Ecto neural progenitor cell (in vitro differentiated cells): ENCODE measurements around the gene ZNF644.
"Not testable (repeated sequence)": the region's sequence is repeated elsewhere in the genome, so short reads cannot be mapped to it uniquely, and the experiment has no call there.

Source experiments
- DNase-seq: peaks from one replicate; pipeline ENCODE4 v3.0.0-alpha.2; 2018; ENCODE audit warnings: low spot score

The ZNF644 gene

GRCh38 chr1:90986953-90987352 lies 34.9 kb downstream of the ZNF644 start:
- no peak for DNase-seq

- DNase-seq: no peak
Observed at GRCh38 chr1:90977522-90977921, 44.3 kb downstream of the ZNF644 start.

DNA sequence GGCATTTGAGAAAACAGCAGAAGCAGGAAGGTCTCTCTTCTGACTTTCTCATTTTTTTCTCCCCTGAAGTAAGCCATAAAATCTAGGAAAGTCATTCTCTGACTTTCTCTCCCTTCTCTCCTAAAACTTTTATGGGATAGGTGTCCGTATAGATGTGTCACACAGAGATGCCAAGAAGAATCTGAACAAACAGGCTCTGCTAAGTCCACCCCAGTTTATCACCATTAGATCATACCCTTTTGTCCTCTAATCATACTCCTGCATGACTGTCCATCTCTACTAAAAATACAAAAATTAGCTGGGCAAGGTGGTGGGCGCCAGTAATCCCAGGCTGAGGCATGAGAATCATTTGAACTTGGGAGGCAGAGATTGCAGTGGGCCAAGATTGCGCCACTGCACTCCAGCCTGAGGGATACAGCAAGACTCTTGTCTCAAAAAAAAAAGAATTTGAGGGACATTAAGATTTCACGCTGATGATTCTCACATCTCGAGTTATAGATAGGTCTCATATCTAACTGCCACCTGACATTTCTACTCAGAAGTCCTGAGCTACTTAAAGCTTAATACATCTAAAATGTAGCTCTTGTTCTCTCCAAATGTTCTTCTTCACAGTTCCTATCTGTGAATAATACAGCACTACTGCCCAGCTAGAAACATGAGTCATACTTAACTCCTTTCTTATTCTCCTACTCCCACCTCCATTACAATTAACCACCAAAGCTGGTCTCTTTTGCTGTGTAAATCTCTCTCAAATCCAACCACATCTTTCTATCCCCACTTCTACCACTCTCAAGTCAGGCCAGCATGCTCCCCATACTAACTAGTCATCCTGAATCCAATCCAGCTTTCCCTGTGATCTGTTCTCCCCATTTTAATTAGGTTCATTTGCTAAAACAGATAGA lies 47.7 kb downstream of the ZNF644 start:
- DNase-seq: no peak

DNA sequence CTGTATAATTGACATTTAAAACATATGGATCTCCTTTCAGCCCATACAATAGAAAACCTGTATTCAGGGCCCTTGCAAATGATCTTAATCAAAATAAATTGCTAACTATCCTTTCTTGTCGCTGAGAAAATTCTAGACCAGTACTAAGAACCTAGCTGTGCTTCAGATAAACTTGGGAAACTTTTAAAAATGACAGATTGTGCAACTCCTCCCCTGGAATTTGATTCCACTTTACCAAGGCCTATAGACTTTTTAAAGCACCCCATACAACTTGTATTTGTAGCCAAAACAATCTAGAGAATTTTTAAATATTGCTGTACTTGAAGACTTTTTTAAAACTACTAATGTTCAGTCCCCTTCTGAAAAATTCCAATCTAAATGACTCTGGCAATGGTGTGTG lies 51.6 kb downstream of the ZNF644 start:
- DNase-seq: no peak

DNA sequence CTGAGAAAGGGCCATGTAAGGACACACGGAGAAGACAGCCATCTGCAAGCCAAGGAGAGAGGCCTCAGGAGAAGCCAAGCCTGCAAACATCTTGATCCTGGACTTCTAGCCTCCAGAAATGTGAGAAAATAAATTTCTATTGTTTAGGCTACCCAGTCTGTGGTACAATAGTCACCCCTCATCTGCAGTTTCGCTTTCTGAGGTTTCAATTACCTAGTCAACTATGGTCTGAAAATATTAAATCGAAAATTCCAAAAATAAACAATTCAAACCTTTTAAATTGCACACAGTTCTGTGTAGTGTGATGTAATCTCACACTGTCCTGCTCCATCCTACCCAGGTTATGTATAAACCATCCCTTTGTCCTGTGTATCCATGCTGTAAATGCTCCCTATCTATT lies 52.6 kb downstream of the ZNF644 start:
- no peak for DNase-seq

DNA sequence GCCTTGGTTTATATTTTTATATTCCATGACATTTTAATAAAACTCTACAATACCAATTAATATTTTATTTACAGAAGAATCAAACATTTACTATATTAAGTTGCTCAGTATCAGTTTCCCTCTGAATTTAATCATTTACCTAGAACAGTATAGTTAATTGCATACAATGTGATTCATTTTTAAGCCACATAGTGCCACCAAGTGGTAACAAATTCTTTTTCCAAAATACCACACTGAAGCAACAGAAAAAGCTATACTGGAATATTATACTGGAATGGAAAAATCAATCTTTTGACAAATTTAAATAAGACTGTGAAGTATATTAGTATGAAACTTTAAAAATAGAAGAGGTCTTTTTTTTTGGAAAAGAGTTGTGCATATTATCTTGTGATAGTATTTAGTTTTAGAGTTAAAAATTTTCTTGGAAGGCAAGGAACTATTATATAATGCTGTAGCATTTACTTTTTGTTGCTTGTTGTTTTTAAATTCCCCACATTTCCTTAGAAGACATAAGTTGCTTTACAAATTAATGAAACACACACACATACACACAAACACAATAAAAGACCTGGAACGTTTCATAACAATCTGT lies 57.3 kb downstream of the ZNF644 start:
- DNase-seq: no peak

- no peak for DNase-seq
Observed at GRCh38 chr1:90963651-90964050, 58.2 kb downstream of the ZNF644 start.

- no peak for DNase-seq
Observed at GRCh38 chr1:90963236-90963635, 58.6 kb downstream of the ZNF644 start.

- no peak for DNase-seq
Observed at GRCh38 chr1:90959352-90960206, 62.3 kb downstream of the ZNF644 start.

- no peak for DNase-seq
Observed at GRCh38 chr1:90957497-90957896, 64.3 kb downstream of the ZNF644 start.

DNA sequence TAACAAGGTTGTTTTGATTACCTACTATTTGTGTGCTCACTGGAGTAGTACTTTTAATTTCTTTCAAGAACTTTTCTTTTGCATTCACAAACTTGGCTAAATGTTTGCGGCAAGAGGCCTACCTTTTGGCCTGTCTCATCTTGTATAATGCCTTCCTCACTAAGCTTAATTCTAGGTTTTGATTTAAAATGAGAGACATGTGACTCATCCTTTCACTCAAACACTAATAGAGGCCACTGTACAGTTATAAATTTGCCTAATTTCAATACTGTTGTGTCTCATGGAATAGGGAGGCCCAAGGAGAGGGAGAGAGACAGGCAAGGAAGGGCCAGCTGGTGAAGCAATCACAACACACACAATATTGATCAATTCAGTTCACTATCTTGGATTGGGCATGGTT lies 66.1 kb downstream of the ZNF644 start:
- no peak for DNase-seq

DNA sequence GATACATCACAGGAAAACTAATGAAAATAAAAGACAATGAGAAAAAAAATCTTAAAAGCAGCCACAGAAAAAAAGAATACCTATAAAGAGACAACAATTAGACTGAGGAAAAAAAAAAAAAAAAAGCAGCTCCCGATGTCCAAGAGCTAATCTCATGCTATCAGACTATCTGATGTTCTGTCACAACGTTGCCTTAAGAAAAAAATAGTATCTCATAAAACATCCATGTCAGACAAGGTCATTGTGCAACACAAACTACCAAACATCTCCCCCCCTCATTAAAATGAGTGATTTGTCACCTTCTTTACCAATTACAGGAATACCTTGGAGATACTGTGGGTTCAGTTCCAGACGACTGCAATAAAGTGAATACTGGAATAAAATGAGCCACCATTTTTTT lies 68.9 kb downstream of the ZNF644 start:
- no peak for DNase-seq

- no peak for DNase-seq
Observed at GRCh38 chr1:90951009-90951408, 70.8 kb downstream of the ZNF644 start.

DNA sequence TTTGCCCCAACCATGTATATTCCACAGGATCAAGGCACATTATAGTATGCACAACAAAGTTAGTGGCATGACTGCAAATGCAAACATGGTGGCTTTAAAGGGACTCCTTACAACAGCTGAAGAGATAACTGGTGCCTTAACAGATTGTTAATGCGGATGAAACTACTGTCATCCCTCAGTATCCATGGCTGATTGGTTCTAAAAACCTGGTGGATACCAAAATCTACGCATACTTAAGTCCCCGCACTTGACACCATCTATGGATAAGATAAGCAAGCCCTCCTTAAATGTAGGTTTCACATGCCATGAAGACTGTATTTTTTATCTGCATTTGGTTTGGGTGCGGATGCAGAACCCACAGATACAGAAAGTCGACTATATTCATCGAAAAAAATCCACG lies 73.5 kb downstream of the ZNF644 start:
- no peak for DNase-seq

- no peak for DNase-seq
Observed at GRCh38 chr1:90946630-90947029, 75.2 kb downstream of the ZNF644 start.

GRCh38 chr1:90945287-90945686 lies 76.5 kb downstream of the ZNF644 start:
- no peak for DNase-seq

- DNase-seq: no peak
Observed at GRCh38 chr1:90943966-90944365, 77.9 kb downstream of the ZNF644 start.

DNA sequence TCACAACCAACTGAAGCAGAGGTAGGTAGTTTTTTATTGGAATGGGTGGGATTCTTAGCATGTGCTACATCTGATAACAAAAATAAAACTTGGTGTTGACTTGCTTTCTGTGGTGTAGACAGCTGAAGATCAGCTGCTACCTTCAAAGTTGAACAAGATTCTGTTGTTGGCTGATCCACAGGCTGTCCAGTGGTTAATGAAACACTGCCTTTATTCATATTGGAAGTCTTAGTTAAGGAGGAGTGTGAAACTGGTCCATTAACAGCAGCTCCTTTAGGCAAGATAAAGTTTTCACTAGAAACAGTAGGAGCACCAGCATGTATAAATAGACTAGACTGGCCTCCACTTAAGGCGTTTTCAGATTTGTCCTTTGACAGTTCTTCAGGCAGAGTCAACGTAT lies 81.1 kb downstream of the ZNF644 start:
- DNase-seq: no peak

- DNase-seq: no peak
Observed at GRCh38 chr1:90936731-90937130, 85.1 kb downstream of the ZNF644 start.

DNA sequence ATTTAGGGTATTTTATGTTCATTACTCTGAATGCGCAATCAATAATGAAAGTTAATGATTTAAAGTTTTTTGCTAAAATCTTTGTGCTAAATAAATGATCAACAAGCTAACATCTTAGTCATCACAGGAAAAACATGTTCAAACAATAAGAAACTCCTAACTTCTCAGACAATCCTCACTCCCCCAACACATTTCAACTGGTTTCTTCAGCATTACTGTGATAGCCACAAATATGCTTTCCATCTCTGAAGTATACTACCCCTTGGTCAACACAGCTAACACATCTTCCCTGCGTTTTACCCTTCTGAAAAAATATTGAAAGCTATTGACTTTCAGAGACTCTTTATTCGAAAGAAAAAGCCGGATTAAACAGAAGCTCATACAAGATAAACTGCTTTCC lies 85.8 kb downstream of the ZNF644 start:
- no peak for DNase-seq

DNA sequence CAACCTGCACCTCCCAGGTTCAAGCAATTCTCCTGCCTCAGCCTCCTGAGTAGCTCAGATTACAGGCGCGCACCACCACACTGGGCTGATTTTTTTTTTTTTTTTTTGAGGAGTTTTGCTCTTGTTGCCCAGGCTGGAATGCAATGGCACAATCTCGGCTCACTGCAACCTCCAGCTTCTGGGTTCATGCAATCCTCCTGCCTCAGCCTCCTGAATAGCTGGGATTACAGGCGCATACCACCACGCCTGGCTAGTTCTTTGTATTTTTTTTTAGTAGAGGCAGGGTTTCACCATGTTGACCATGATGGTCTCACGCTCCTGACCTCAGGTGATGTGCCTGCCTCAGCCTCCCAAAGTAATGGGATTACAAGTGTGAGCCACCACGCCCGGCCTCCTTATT lies 93.6 kb downstream of the ZNF644 start:
- not testable (repeated sequence) for DNase-seq

GRCh38 chr1:90927674-90928073 lies 94.2 kb downstream of the ZNF644 start:
- not testable (repeated sequence) for DNase-seq

DNA sequence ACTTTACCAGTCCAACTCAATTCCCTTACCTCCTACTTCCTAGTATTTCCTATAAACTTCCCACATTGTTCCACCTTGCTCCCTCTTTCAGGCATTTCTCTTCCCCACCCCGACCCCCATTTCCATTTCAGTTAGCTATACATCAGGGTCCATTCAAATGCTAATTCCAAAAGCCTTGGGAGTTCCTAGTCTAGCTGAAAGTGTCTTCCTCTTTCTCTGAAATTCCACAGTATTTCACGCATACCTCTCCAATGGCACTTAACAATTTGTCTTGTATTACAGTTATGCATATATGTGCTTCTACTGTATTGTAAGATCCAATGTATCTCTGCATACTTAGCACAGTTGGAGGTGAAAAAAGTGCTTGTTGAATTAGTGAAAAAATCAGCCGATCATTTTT lies 94.9 kb downstream of the ZNF644 start:
- DNase-seq: no peak
